Measurements from ENCODE around the gene VWA1.
"Not testable (repeated sequence)": the region's sequence is repeated elsewhere in the genome, so short reads cannot be mapped to it uniquely, and the experiment has no call there.

Gene VWA1

GRCh38 chr1:1482856-1483255 is 47.4 kb downstream of the VWA1 start:
- DNase-seq (ENCODE audit: low read depth in 2 of 3, low spot score in 2 of 3) = no peak

DNA sequence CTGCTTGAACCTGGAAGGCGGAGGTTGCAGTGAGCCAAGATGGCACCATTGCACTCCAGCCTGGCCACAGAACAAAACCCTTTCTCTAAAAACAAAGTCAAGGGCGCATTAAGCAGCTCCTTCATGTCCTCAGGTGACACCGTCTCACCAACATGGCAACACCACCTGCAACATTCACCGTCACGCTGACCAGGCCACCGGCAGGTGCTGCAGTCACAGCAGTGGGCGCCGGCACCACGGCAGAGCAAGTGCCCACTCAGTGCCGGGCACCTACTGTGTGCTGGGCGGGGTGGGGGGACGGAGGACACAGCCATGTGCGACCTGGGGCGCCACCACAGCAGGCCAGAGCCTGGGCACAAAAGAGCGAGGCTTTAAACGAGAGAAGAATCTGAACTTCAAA is 48.2 kb downstream of the VWA1 start:
- DNase-seq (ENCODE audit: low read depth in 2 of 3, low spot score in 2 of 3) = no peak

GRCh38 chr1:1484976-1485750 is 49.7 kb downstream of the VWA1 start:
- not testable (repeated sequence) for DNase-seq (ENCODE audit: low read depth in 2 of 3, low spot score in 2 of 3)

- not testable (repeated sequence) for DNase-seq (ENCODE audit: low read depth in 2 of 3, low spot score in 2 of 3)
Measured at GRCh38 chr1:1485755-1486317, 50.3 kb downstream of the VWA1 start.

GRCh38 chr1:1487701-1488100 is 52.2 kb downstream of the VWA1 start:
- DNase-seq (ENCODE audit: low read depth in 2 of 3, low spot score in 2 of 3) = no peak

DNA sequence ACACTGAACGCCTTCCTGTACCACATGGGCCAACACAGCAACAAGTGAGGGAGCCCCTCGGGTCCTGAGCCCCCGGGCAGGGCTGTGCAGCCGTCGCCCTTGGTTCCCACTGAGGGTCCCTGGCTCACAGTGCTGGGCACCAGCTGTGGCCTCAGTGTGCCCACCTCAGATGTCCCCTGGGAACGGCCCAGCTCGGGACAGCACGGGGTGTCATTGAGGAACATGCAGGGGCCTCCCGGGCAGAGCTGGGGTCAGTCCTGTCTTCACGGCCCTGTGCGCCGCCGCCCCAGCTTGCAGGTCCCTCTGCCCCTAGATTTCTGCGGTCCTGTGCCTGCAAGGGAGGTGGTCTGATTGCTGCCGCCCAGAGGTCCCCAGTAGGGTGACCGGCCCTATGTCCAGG is 53.7 kb downstream of the VWA1 start:
- no peak for DNase-seq (ENCODE audit: low read depth in 2 of 3, low spot score in 2 of 3)

GRCh38 chr1:1489861-1490260 is 54.4 kb downstream of the VWA1 start:
- DNase-seq (ENCODE audit: low read depth in 2 of 3, low spot score in 2 of 3) = no peak

DNA sequence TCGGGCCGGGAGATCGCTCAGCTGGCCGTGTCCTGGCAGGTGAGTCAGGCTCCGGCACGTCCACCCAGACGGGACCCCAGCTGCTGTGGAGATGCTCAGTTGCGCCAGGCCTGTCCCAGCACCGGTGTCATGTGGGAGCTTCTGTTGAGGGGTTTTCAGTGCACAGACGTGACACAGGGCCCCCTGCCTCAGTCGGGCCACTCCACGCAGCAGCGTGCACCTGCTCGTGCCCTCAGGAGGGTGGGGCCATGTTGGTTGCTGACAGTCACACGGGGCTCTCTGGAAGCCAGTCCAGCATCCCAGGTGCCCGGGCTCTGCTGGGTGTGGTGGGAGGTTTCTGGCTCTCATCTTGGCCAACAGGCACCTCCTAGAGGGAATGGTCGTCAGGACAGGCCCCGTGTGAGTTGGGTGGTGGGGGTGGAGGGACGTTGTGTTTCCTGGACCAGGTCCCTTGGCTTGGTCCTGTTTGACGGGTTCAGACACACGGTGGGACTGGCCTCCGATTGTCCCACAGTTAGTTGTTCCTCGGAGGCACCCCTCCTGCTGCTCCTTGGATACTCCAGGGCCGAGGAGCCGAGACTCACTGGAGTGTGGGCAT is 55.2 kb downstream of the VWA1 start:
- no peak for DNase-seq (ENCODE audit: low read depth in 2 of 3, low spot score in 2 of 3)

DNA sequence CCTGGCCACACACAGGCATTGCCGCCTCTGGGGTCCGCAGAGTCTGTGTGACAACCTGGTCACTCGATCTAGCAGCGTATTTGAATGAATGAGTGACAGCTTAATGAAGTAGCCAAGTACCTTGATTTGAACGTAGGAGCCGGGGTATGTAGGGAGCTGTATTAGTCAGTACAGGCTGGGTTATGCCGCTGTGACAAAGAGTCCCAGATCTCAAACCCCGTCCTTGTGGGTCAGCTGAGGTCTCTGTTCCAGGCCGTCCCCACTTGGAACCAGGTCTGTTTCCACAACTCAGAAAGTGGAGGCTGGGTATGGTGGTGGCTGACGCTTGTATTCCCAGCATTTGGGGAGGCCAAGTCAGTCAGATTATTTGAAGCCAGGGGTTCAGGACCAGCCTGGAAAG is 56.1 kb downstream of the VWA1 start:
- DNase-seq (ENCODE audit: low read depth in 2 of 3, low spot score in 2 of 3) = no peak
